Stimulated activated CD8-positive, alpha-beta memory T cell treated with anti-CD3 and anti-CD28 coated beads, Interleukin-15, amount 100 ng/mL, for 24 hours (primary cell): Measurements from ENCODE around the gene OXSM.
A peak's percentile ranks its signal among the peaks of the same experiment; 100 is the strongest.

Experiments
- DNase-seq: peaks from one replicate; pipeline ENCODE4 v3.0.0-alpha.2; 2020; ENCODE audit warnings: low read depth

The OXSM gene

DNA sequence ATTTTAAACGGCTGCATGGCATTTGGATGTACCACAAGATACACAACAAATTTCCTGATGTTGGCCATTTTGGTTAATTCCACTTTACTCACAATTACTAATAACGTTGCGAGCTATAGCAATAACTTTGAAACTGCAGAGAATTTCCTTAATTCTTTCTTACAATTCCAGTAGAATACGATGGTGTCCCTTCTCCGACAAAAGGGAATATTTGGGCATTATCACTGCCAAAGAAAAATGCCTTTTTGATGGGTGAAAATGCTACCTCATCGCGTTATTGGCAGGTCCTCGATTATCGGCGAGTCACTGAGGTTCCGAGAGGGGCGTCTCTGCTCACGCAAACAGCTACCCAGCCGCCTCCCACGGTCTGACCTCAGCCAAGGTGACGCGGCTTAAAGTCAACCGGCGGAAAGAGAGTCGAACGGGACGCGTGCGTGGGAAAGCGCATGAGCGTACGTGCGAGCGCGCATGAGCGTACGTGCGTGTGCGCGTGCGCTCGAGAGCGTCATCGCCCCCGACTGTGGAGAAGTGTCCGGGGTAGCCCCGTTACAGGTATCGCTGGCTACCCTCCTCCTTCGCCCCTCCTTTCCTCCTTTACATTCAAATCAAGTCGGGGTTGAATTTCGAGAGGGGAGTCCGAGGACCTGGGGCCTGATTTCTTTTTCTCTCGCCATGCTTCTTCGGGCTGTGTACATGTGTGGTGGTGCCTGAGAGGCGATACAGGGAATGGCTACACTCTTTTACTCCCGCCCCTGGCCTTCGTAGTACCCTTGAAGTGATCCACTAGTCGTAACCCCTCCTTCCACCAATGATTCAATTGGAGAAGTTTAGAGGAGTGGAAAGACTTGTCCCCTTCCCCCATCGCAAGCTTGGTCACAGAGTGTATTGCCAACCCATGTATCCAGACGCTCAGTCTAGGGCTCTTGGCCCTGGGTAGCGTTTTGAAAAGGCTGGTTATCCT lies at the start of gene OXSM:
TSS of gene OXSM (plus strand) at position 495 of the 961 bp plus-strand sequence. CDS start 931 bp downstream, outside the sequence.
- peak; percentile 72 for DNase-seq

- DNase-seq, result no peak
These were observed 45.4 kb upstream of the OXSM start for GRCh38 chr3:25744470-25744869.

GRCh38 chr3:25747033-25747432 lies 42.9 kb upstream of the OXSM start:
- no peak for DNase-seq

DNA sequence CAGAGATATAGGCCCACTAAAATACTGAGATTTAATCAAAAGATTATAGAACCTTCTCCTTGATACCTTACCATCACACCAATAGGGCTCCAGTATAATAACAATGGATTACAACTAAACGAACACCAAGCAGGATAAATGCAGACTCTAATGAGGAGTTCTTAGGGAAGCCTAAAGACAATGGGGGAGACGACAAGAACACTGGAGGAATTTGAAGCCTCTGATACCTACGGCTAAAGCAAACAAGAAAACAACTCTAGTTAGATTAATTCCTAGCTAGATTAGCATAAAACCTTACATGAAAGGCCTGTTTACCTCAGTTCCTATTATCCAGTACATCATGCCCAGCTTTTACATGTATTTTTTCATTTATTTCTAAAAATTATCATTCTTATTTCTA lies 41.7 kb upstream of the OXSM start:
- no peak for DNase-seq

DNA sequence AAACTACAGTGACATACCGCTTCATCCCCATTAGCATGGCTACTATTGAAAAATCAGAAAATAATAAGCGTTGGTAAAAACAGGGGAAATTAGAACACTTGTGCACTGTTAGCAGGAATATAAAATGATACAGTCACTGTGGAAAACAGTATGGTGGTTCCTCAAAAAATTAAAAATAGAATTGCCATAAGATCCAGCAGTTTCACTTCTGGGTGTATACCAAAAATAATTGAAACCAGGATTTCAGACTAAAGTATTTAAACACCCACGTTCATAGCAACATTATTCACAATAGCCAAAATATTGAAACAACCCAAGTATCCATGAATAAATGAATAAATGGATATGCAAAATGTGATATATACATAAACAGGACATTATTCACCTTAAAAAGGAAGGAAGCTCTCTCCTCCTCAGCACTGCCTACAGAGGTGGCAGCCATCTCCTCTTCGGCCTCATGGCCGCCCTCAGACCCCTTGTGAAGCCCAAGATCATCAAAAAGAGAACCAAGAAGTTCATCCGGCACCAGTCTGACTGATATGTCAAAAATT lies 40.8 kb upstream of the OXSM start:
- DNase-seq, result no peak

GRCh38 chr3:25751048-25751447 lies 38.8 kb upstream of the OXSM start:
- DNase-seq, result no peak

GRCh38 chr3:25751725-25752124 lies 38.2 kb upstream of the OXSM start:
- no peak for DNase-seq

DNA sequence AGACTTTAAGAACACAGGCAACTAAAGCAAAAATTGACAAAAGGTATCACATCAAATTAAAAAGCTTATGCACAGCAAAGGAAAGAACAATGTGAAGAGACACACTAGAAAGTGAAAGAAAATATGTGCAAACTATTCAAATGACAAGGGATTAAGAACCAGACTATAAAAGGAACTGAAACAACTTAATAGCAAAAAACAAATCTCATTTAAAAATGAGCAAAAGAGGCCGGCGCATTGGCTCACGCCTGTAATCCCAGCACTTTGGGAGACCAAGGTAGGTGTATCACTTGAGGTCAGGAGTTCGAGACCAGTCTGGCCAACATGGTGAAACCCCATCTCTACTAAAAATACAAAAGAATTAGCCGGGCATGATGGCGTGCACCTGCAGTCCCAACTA lies 21.0 kb upstream of the OXSM start:
- DNase-seq, result no peak

- no peak for DNase-seq
These were observed 14.0 kb upstream of the OXSM start for GRCh38 chr3:25775936-25776335.

DNA sequence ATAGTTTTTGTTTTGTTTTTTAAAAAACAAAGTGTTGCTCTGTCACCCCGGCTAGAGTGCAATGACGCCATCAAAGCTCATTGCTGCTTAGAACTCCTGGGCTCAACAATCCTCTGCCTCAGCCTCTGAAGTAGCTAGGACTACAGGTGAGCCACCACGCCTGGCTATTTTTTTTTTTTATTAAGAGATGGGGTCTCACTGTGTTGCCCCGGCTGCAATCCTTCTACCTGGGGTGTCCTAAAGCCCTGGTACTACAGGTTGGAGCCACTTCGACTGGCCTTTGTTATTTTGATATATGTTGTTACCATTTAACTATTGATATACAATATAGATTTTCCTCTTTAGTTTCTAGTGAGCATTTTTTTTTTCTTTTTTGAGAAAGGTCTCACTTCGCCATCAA lies 9.3 kb upstream of the OXSM start:
- DNase-seq, result no peak

DNA sequence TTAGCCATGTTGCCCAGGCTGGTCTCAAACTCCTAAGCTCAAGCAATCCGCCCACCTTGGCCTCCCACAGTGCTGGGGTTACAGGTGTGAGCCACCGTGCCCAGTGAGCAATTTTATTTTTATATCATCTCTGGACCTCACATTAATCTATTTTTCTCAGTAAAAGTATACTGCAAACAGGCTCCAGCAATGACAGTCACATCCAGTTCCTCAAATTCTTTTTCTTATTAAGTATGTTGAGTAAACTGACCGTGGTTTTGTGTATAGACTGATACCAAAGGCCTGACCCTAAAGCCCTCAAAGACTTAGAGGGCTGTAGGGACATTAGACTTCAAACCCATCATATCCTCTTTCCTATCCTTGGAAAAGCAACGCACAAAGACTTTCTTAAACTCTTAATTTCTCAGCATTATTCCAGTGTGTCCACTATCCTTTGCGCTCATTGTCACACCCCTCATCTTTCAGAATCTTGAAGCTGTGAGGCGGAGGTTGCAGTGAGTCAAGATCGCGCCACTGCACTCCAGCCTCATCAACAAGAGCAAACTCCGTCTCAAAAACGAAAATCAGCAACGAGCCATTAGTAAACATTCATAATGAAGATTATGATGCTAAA lies 8.6 kb upstream of the OXSM start:
- DNase-seq, result no peak

- no peak for DNase-seq
These were observed 7.9 kb upstream of the OXSM start for GRCh38 chr3:25781758-25782594.

DNA sequence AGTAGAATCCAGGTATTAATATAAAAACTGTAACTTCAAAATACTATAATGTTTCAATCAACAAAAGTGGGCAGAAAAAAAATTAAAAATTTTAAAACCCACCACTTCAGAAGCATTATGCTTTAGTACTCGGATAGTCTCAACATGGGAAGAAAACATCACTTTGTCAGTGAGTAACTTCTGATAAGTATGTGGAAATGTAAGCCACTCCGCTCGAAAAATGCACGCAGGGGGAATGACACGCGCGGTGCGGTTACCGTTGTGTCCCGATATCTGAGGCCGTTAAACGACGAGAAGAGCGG lies 7.3 kb upstream of the OXSM start:
- DNase-seq, result no peak

DNA sequence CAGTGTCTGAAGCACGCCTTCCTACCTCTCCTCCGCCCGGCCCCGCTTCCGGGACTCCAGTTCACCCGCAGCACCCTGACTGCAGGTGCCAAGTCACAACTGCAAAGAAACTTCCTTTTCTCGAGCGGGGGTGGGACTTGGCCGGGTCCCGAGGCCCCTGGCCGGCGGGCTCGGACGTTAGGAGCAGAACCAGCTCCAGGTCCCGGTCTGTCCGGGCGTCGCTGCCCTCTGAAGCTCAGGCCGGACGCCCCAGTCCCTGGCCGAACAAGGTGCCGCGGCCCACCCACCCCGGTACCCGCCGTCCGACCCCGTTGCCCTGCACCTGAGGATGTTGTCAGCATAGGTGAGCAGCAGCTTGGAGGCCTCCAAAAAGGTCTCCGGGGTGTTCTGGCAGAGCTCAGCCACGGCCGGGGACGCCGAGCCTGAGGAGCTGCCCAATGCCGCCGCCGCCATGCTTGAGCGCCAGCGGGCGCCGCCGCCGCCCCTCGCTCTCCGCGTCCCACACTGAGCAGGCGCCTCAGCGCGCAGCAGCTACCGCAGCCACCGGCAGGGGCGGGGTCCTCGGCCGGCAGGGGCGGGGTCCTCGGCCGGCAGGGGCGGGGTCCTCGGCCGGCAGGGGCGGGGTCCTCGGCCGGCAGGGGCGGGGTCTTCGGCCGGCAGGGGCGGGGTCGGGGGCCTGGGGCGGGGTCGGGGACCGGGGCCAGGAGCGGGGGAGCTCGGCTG lies 6.8 kb upstream of the OXSM start, which contains the start of gene NGLY1:
TSS of gene NGLY1 (minus strand) at position 506 of the 723 bp plus-strand sequence. CDS start at position 453, 53 bp downstream.
- peak; percentile 68 for DNase-seq

DNA sequence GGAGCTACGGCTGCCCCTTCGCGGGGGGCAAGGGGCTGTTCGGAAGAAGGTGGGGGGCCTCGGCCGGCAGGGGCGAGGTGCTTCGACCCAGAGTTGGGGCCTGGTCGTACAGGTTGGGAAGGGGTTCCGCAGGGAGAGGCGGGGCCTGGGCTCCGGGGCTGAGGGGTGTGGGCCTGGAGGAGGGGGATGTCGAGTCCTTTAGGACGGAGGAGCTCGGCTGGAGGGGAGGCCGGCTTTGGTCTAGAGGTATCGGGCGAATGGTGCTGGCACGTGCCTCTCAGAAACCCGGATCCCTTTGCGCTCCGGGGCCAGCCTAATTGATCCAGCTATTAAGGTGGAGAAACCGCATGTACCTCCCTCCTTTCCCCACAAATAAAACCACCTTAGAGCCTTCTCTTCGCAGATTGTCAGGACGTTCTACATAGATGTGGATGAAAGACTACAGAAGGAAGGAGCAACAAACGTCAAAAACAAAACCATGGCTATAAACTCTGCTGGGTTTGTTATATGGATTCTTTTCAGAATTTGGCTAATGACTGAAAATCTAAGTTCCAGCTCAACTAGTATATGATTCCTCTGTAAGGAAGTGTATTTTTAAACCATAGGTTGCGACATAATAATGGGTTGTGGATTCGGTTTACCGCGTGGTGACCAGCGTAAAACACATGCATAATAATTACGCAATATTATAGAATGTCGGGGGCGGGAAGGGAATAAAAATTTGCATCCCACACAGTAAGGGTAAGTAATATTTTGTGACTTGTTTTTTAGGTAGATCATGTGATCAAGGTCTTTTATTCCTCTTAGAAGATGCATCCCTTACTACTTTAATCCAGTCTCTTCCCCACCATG lies 6.0 kb upstream of the OXSM start:
- DNase-seq, result peak; percentile 4

GRCh38 chr3:25784971-25785370 lies 4.9 kb upstream of the OXSM start:
- DNase-seq, result no peak

- no peak for DNase-seq
These were observed 4.1 kb upstream of the OXSM start for GRCh38 chr3:25785826-25786225.

GRCh38 chr3:25787689-25788088 lies 2.2 kb upstream of the OXSM start:
- no peak for DNase-seq

DNA sequence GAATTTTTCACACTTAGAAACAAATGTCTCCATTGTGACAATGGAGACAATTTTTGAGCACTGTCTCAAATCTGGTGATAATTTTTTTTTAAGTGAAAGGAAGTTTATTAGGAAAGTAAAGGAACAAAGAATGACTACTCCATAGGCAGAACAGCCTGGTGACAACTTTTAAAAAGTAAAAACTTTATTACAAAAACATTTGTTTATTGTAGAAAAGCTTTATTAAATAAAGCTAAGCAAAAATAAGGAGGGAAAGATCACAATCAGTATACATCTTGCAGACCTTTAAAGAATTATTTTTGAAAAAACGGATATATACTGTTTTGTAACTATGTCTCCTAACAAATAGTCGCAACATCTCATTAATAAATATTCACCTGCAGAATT lies 688 bp upstream of the OXSM start:
- no peak for DNase-seq

DNA sequence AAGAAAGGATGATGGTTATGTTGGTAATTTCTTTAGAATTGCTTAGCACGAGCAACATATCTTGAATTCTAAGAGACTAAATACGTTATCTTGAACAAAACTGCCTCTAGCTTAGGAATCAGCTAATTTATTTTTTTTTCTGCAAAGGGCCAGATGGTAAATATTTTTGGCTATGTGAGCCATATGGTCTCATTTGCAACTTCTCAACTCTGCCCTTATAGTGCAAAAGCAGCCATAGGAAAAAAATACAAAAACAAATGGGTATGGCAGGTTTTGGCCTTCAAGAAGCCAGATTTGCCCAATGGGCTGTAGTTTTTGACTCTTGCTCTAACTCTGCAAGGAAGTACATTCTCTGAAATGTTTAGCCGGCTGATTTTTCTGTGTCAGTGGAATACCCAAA lies 11.9 kb downstream of the OXSM start:
- no peak for DNase-seq

DNA sequence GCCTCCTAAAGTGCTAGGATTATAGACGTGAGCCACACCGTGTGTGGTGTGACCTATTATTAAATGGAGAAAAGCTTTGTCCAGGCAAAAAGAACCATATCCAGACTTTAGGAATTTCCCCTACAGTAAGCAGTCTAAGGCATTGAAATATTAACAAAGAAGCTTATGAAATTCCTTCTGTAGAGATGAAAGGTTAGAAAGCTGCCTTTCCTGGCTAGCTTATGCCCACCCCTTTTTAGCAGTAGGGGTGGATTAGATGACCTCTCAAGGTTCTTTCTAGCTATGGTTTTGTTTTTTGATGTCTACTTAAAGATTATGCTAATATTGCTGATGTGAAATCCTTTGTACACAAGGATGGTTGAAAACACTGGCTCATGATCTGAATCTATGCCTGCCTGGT lies 13.9 kb downstream of the OXSM start:
- DNase-seq, result no peak
